GM23248 (cell line): ENCODE data around the gene CFDP1.

Experiments
- EZH2 ChIP-seq: fragments of 200-600 bp; sonication (generic); IDR thresholded peaks from 2 replicates; pipeline ENCODE4 v1.6.1; 2018; ENCODE audit warnings: antibody characterized with exemption, mild to moderate bottlenecking; ENCODE audit not compliant: insufficient read depth, poor library complexity, severe bottlenecking
- EZH2phosphoT487 ChIP-seq: fragments of 200-600 bp; sonication (generic); IDR thresholded peaks from 2 replicates; pipeline ENCODE4 v1.6.1; 2018; ENCODE audit warnings: antibody characterized with exemption, moderate library complexity, mild to moderate bottlenecking, low read depth; ENCODE audit not compliant: insufficient read depth

DNA sequence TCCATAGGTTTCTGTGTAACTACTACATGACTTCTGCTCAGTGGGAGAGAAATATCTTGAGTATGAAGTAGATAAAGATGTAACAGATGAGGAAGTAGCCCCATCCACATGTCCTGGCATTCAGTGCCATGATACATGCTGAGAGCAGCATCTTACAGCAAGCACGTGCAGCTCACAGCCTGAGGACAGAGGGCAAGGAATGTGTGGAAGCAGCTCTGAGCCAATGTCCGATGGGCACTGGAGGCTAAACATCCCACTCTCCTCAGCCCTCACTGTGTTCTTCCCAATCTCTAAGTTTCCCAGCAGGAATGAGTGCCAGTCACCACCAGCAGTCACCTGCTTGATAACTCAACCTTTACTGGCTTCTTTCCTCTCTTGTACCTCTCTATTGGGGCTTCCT is 40.4 kb downstream of the CFDP1 start:
- TF ChIP-seq EZH2phosphoT487 (no peak), EZH2 (no peak)
